HEK293 (cell line): Measurements from ENCODE around the gene PHKG2.

Source experiments
- YY2 ChIP-seq: fragments of 450-650 bp; formaldehyde crosslinking; IDR thresholded peaks from 2 replicates; pipeline ENCODE4 v1.5.1; 2016; ENCODE audit warnings: missing biosample characterization, missing genetic modification characterization
- ZBTB49 ChIP-seq: fragments of 450-650 bp; formaldehyde crosslinking; IDR thresholded peaks from 2 replicates; pipeline ENCODE4 v1.5.1; 2016; ENCODE audit warnings: missing biosample characterization, missing genetic modification characterization, low read depth
- ZNF112 ChIP-seq: fragments of 450-650 bp; formaldehyde crosslinking; IDR thresholded peaks from 2 replicates; pipeline ENCODE4 v1.5.0; 2017; ENCODE audit warnings: missing biosample characterization, missing genetic modification characterization
- ZNF221 ChIP-seq: fragments of 450-650 bp; formaldehyde crosslinking; IDR thresholded peaks from 2 replicates; pipeline ENCODE4 v1.5.1; 2017; ENCODE audit warnings: missing biosample characterization, missing genetic modification characterization, borderline replicate concordance
- ZNF549 ChIP-seq: fragments of 450-650 bp; IDR thresholded peaks from 2 replicates; pipeline ENCODE4 v1.5.1; 2018; ENCODE audit warnings: missing biosample characterization, missing genetic modification characterization, mild to moderate bottlenecking, inconsistent platforms, moderate library complexity
- ZNF670 ChIP-seq: fragments of 450-650 bp; formaldehyde crosslinking; IDR thresholded peaks from 2 replicates; pipeline ENCODE4 v1.5.1; 2016; ENCODE audit warnings: missing biosample characterization, missing genetic modification characterization, low read depth
- TF ChIP-seq, protein P1 (sequence below): fragments of 450-650 bp; formaldehyde crosslinking; IDR thresholded peaks from 2 replicates; pipeline ENCODE4 v1.5.1; 2016; ENCODE audit warnings: missing biosample characterization, missing genetic modification characterization
- TF ChIP-seq, protein P2 (sequence below): fragments of 450-650 bp; formaldehyde crosslinking; IDR thresholded peaks from 2 replicates; pipeline ENCODE4 v1.5.1; 2016; ENCODE audit warnings: missing biosample characterization, missing genetic modification characterization

DNA sequence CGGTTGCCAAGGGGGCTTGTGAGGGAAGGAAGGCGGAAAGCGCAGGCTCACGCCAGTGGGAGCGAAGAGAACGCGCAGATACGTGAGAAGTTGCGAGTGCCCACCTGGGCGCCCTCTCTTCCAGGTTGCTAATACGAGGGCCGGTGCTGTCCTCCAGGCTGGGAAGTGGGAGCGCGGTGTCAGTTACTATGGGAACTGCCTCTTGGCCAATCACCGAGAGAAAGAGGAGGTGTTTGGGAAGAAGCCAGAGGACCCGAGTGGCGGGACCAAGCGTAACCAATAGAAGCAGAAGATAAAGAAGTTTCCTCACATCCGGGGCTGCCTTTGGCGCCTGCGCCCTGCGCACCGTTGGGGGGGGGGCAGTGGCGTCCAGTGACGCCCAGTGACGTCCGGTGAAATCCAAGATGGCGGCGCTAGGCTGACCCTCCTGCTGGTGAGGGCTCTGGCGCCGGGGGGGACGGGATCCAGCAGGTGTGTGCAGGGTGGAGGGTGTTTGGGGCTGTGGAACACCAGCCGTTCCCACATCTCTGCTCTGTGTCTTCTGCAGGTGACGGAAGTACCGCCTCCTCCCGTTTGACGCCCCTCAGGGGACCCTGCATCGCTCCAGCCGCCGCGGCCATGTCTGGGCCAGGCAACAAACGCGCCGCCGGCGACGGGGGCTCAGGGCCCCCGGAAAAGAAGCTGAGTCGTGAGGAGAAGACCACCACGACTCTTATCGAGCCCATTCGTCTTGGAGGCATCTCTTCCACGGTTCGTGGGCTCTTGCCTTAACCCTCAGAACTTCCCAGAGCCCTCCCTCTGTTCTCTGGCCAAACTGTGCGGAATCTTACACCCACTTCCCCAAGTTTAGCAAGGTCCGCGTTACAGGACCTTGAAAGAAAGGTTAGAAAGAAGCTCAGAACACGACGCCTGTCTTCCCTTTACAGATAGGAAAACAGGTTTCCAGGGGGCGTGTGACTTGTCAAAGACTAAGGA is 14.0 kb downstream of the PHKG2 start, which contains the start of the genes CFAP119 and RNF40:
- TF ChIP-seq, protein P1, sequence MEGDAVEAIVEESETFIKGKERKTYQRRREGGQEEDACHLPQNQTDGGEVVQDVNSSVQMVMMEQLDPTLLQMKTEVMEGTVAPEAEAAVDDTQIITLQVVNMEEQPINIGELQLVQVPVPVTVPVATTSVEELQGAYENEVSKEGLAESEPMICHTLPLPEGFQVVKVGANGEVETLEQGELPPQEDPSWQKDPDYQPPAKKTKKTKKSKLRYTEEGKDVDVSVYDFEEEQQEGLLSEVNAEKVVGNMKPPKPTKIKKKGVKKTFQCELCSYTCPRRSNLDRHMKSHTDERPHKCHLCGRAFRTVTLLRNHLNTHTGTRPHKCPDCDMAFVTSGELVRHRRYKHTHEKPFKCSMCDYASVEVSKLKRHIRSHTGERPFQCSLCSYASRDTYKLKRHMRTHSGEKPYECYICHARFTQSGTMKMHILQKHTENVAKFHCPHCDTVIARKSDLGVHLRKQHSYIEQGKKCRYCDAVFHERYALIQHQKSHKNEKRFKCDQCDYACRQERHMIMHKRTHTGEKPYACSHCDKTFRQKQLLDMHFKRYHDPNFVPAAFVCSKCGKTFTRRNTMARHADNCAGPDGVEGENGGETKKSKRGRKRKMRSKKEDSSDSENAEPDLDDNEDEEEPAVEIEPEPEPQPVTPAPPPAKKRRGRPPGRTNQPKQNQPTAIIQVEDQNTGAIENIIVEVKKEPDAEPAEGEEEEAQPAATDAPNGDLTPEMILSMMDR = peak; percentile 47; the same call in 1 of the 2 replicates
- no peak for TF ChIP-seq ZNF670 (tag by site-specific recombination)
- peak; percentile 93 for TF ChIP-seq YY2
- TF ChIP-seq ZBTB49 (tag by site-specific recombination) = no peak
- TF ChIP-seq, protein P2, sequence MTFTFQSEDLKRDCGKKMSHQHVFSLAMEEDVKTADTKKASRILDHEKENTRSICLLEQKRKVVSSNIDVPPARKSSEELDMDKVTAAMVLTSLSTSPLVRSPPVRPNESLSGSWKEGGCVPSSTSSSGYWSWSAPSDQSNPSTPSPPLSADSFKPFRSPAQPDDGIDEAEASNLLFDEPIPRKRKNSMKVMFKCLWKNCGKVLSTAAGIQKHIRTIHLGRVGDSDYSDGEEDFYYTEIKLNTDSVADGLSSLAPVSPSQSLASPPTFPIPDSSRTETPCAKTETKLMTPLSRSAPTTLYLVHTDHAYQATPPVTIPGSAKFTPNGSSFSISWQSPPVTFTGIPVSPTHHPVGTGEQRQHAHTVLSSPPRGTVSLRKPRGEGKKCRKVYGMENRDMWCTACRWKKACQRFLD = no peak
- no peak for TF ChIP-seq ZNF112 (tag by site-specific recombination)
- no peak for TF ChIP-seq ZNF221
- no peak for TF ChIP-seq ZNF549 (tag by site-specific recombination)
